ENCODE measurements around the gene FBXO41.

Gene FBXO41

DNA sequence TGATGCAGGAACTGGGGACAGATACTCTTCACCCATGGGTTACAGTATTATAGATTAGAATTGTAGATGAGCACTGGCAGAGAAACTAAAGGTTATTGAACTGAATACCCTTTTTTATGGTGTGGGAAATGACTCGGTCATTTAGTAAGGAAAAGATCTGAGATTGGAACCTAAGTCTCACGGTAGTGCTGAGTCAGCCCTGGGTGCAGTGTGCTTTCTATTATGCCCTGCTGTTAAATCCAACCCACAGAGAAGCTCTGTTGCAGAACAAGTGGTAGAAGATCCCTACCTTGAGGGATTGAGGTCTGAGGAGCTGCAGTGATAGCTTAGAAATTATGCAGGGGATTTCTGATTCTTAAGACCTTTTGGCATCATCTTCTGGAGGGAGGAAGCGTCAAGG is 37.4 kb downstream of the FBXO41 start:
- DNase-seq (ENCODE audit: low spot score): no peak

DNA sequence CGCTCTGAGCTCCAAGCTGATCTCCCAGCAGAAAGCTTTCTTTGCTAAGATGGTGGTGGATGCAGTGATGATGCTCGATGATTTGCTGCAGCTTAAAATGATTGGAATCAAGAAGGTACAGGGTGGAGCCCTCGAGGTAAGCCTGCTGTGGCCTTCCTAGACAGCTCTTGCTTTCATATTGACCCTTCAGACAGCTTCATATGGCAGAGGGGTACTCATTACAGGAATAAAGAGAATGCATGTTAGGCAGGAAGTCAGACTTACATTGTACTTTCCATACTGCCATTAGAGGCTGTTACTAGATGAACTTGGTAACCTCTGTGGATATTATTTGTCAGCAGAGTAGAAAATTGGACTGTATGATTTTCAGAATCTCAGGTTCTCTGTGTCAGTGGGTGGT is 39.7 kb downstream of the FBXO41 start:
- no peak for DNase-seq (ENCODE audit: low spot score)

DNA sequence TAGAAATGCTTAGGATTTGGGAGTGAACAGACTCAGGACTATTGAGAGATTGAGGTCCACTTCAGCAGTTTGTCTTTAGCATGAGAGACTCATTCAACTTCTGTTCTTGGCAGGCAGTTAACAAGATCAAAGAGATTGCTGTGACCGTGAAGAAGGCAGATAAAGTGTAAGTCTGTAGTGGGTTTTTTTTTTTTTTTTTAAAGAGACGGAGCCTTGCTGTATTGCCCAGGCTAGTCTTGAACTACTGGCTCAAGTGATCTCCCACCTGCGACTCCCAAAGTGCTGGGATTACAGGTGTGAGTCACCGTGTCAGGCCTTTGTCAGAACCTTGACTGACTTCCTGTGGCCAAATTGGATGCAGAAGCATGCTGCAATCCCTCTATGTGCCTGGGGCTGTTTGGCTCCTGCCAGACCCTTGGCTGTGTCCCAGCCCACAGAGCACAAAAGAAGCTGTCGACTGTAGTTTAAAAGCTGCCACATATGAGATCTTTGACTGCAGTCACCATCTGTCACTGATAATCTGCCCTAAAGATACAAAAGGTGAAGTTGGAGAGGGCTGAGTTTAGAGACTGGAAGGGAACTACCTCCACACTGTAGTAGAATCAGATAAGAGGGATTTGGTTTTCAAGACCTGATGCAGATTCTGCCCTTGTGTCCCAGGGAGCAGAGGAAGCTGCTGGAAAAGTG is 40.3 kb downstream of the FBXO41 start:
- DNase-seq (ENCODE audit: low spot score): no peak

DNA sequence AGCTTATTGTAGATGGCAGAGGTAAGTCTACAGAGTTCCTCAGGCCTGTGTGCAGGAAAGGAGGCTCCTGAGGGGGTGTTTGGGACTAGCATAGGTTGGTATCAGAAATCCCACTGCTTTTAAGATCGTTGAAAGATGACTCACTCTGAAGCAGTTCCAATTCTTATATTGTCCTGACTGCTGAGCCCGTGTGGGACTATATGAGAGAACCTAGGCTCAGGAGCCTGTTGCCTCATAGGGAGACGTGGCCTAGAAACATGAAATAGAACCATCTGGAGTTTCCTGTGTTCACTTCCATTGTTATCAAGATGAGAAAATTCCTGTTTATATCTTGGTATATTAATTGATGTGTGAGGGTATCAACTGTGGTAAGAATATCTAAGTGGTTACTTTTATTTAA is 44.5 kb downstream of the FBXO41 start:
- DNase-seq (ENCODE audit: low spot score): no peak

DNA sequence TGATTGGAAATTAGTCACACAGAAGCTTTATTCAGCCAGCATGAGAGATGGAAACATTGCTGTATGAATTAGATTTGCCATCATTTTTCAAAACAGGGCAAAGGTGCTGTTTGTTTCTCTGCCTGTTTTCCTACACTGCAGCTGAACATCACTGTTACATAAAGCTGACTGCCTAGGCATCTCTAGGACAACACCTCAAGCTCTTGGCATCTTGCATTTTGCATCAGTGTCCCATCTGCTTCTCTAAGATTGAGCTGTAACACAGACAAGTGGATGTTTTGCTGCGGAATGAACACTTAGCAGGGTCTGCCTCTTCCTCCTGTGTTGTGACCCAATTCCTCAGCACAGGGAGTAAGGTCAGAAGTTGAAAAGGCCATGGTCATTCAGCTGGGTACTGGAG is 45.3 kb downstream of the FBXO41 start:
- DNase-seq (ENCODE audit: low spot score): no peak

DNA sequence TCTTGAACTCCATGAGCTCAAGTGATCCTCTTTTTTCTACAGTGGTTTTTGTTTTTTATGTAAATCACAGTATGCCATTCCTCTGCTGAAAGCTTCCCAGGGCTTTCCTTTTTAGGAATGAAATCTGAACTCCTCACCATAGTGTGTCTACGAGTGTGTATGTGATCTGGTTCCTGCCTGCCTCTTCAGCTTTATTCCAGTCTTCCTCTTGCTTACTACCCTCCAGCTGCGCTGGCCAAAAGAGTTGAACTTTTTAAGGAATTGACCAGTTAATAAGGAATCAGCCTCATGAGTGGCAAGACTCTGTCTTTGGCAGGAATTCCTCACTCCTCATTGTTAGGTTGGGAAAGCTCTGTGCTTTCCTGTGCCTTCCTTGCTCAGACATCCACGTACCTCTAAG is 46.1 kb downstream of the FBXO41 start:
- DNase-seq (ENCODE audit: low spot score): no peak

DNA sequence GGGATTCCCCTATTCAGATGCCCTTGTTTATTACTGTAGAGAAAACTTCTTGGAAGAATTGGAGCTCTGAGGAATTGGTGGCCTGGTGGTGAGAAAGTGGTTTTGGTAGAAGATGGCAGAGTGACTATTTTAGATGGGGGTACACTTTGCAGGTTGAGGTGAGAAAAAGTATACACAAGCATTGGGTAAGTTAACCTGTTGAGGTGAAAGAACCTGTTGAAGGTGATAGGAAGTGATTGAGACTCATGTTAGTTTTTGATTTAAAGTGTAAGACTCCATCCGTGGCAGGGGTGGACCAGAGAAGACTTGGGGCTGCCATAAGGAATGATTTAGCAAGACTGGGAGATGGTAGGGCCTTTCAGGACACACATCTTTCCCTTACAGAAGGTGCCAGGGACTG is 47.1 kb downstream of the FBXO41 start:
- DNase-seq (ENCODE audit: low spot score): no peak

DNA sequence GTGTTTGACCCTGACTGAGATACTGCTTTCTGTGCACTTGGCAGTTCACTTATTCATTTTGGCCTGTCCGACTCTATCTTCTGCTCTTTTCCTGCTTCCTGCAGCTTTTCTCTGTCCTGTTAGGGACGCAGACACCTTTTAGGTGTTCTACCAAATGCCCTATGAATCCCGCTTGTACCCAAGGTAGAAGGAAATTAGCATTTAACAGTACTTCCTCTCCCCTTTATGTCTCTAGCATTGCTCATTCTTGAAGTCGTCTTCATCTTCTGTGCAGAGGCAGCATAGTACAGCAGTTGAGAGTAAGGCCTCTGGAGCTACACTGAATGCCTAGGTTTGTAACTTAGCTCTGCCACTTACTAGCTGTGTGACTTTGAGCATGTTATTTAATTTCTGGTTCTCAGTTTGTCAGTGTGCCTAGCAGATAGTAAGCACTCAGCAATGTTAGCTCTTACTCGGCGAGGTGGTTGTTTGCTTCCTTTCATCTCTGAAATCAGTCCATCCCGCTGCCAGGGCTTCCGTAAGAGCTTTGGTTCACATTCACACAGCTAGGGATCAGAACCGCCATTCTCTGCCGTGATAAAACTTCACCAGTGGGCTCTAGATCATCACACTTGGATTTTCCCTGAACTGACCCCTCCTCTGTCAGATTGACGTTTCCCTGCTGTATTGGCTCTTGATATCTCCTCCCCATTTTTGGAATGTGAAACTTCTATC is 48.8 kb downstream of the FBXO41 start:
- no peak for DNase-seq (ENCODE audit: low spot score)

DNA sequence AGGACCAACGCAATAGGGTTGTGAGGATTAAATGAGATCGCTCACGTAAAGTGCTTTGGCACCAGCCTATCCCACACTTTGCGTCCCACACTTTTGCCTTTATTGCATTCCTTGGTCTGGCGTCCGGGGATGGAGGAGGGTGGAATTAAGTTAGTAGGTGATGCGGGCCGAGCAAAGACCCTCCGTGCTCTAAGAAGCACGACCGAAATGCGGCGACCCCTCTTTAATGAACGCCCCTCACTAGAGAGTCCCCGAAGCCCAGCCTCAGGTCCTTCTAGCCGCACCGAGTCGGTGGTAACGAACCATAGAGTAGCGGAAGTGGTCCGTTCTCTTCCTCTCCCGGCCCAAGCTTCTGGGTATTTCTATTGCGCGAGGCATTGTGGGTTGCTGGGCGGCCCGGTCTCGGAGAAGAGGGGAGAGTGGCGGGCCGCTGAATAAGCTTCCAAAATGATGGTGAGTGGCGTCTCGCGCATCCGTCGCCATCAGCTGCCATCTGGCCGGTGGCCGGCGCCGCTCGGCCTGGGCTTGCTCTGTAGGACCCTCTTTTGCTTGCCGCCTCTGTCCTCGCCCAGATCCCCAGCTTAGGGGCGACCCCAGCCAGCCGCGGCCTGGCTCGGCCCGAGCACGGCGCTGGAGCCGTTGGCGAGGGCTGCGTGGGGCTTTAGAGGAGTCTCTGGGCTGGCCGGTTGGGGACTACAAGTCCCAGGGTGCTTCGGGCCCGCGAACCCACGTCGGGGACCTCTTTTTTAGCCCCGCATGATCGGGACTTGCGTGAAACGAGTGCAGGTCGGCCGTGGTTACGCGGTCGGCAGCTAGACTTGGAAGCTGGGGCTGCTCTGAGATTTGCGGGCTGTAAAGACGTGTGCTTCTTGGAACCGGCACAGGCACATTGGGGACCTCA is 50.1 kb downstream of the FBXO41 start, which contains the start of gene CCT7:
CCT7 (plus strand) TSS at position 377 of the 901 bp plus-strand sequence; CDS start at position 448, 71 bp downstream.
- peak; percentile 86 for DNase-seq (ENCODE audit: low spot score)

DNA sequence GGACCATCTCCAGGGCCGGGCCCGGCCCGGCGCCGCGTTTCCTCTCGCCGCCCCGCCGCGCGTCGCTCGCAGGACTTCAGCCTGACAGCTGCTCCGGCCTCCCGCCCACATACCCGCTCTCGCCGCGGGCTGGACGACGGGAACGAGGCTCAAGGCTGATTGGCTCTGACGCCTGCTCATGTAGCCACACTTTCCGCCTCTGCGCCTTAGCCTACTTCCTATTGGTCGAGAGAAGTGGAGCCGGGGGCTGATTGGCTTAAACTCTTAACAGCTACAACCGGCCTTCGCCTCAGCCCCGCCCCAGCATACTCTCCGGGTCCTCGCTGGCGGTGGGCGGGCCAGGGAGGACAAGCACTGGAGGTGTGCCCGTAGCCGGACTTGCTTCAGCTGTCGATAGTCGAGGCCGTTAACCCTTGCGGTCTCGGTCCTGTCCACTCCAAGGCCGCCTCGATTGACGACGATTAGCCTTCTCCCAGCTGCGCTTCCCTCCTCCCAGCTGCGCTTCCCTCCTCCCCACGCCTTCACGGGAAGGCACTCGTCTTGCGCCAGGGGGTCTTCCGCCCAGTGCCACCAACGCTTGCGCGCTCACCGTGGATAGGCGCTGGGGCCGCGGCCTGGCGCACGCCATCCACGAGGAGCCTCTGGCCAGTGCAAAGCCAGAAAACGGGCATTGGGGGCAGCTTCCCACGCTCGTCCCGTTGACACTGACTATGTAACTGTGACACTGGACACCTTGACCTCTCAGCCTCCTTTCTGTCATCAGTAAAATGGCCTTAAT is 50.9 kb downstream of the FBXO41 start, which contains the start of gene PRADC1:
PRADC1 (minus strand) TSS at position 86 of the 778 bp plus-strand sequence; CDS start at position 7, 79 bp downstream.
- DNase-seq (ENCODE audit: low spot score): peak; percentile 100

DNA sequence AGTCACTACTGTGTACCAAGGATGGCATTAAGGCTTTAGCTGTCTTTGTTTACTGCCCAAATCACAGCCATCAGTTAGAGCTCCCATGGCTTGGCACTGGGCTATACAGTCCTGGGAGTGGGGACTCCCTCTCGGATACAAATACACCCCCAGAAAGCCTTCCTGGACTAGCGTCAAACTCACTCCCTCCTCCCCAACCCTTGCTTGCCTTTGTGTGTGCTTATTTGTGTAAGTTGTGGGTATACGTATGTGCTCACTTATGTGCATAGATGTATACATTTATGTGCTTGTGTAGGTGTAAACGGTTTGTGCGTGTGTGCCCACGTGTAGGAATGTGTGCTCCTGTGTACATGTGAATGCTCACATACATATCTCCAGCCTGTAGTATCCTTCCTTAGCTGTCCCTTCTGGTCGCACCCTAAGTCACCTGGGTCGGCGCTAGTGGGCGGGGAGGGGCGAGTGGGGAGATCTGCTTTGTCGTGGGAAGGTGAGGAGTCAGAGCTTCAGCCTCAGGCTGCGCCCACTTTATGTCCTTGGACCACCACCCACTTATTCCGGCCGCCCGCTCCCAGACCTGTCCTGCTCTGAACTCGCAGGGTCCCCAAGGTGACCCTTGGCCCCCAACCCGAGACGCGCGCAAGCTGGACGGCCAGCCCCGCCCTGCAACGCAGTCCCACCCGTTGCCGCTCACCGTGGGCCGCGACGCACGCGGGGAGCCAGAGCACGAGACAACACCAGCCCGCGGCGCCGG is 51.7 kb downstream of the FBXO41 start:
- DNase-seq (ENCODE audit: low spot score): peak; percentile 44

DNA sequence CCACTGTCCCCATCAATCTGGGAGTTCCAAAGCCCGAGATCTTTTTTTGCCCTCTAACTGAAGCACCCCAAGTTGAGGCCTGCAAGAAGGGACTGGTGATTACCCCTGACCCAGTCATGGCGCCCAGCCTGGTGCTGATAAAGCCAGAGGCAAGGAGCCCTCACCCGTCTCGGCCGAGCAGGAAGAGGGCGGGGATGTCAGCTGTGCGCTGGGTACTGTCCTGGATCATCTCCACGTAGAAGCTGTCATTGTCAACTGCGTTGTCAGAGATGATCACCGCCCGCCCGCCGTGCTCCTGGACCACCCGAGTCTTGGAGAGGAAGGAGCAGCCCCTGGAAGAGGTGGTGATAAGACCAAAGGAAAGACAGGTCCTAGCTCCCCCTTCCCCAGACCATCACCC is 55.6 kb downstream of the FBXO41 start:
- no peak for DNase-seq (ENCODE audit: low spot score)

DNA sequence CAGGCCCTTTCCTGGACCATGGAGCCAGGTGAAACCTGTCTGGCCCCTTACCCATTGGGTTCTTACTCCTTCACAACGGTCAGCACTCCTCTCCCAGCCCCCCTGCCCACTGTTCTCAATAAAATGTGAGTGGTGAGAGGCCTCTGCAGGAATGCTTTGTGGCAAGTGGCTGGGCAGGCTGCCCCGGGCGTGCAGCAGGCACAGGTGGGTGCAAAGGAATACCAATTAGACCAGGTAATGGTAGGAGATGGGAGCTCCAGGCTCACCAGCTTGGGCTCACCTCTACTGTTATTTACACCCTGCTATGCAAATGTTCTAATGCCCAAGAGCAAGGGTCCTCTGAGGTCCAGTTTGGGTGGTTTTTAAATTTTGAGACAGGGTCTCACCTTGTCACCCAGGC is 57.2 kb downstream of the FBXO41 start:
- DNase-seq (ENCODE audit: low spot score): no peak

DNA sequence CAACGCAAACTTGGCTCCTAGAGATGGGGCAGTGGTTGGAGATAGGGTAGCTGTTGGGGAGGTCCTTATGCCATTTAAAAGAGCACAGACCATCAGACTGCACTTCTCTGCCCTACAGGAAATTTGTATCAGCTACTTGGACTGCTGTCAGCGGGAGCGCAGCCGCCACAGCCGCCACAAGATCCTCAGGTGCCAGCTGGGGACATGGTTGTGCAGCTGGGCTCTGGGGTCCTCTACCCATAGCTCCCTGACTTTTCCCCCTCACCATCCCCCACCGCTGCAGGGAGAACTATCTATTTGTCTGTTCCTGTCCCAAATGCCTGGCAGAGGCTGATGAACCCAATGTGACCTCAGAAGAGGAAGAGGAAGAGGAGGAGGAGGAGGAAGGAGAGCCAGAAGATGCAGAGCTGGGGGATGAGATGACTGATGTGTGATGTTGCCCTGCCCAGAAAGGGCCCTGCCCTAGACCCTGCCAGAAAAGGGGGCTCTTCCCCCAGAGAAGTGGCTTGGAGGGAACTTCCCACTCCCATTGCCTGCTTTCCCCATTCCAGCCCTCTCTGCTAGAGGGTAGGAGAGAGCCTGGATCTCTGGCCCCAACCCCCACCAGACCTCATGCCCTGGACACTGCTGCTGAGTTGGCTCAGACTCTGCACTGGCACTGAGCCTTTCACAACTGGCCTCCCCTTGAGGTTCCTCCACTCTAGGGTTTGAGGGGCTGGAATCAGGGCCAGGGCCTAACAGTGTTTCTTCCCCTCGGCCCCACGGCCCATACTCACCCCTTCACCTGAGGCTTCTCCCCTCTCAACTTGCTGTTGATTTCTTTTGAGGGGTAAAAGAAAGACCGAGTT is 58.5 kb downstream of the FBXO41 start:
- no peak for DNase-seq (ENCODE audit: low spot score)

DNA sequence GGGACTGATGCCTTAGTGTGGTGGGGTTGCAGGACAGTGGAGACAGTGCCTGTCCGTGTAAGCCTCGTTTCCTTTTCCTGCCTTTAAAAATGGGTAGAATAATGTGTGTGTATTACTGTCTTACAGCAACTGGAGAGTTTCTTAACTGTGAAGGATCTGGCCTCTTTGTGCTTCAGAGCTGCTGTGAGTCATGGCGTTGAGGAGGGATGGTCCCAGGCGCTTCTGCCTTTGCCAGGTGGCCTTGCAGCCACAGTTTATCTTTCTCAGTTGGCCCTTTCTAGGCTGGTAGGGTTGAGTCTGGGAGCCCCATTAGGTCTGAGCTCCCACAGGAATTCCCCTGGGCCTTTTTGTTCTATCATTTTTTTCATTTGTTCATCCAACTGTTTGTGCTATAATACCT is 60.5 kb downstream of the FBXO41 start:
- no peak for DNase-seq (ENCODE audit: low spot score)

DNA sequence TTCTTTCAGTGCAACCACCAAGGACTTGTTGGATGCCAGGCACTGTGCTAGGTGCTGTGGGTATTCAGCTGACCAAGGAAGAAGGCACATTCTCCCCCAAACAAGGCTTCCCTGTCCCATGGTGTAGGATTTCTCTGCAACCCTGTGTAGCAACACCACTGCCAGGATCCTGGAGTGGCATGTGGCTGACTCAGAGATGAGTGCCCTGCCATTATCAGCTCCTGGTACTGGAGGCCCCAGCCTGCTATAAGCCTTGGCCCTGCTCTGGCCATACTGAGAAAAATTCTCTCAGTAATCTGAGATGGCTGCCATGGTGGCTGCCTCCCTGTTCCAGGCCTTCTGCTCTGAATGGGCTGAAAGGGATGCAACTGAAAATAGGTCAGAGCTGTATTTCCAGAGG is 66.0 kb downstream of the FBXO41 start:
- DNase-seq (ENCODE audit: low spot score): no peak

DNA sequence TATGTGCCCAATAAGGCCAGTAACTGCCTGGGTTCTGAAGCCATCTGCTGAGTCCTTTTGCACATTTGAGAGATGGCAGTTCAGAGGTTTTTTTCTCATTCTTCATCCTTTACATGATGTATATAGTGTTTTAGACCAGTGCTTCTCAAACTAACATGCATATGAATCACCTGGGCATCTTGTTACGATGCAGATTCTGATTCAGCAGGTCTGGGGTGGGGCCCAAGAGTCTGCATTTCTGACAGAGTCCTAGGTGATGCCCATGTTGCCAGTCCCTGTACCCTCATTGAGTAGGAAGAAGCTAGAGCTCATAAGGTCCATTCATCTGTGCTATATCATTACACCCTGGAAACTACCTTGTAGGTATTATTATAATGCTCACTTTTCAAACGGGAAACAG is 66.5 kb downstream of the FBXO41 start:
- no peak for DNase-seq (ENCODE audit: low spot score)

DNA sequence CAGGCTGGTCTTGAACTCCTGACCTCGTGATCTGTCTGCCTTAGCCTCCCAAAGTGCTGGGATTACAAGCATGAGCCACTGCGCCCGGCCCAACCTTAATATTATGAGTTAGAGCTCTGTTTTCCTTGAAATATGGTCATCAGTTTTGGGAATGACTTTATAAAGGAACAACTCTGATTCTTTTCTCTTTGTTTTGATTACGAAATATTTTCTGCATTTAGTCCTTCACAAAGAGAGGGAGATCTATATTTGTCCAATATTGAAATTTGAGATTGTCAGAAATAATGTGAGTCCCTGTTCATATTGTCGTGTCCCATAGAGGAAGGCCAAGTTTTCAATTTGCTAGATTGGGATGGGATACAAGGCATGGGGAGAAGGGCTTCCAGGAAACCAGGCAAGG is 67.1 kb downstream of the FBXO41 start:
- DNase-seq (ENCODE audit: low spot score): no peak

DNA sequence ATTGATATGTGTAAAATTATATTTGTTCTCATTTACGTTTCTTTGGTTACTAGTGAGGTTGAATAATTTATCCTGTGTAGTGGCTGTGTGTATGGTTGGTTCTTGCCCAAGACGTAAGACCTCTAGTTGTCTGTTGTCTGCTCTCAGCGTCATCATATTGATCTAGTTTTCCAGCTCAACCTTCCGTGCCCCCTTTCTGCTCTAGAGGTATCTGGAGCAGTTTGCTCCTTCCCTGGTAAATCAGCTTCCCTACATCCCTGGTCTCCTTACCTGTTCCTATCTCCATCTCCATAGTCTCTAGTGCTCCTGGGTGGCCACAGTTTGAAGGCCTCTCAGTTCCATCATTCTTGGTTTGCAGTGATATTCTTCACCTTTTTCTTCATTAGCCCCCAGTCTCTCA is 69.0 kb downstream of the FBXO41 start:
- no peak for DNase-seq (ENCODE audit: low spot score)

Measured in HuH-7 (cell line).